B cell (primary cell): ENCODE results near the gene CFAP52. TPM values are rescaled to one million over a fixed set of nuclear protein-coding genes. Genes with fewer than 3 reads are reported as not detected.

ENCODE experiments used
- ATAC-seq: fragments of 200-7000 bp; cut with Tn5 transposase; one replicate; pipeline ENCODE4 v1.10.0; 2021; ENCODE audit warnings: low read depth, mild to moderate bottlenecking, moderate number of reproducible peaks, moderate library complexity
- CTCF ChIA-PET: fragments of 350-600 bp; sonication (Branson Sonifier 250); formaldehyde crosslinking; loops from one replicate; lab custom pipeline; 2021; ENCODE audit warnings: antibody characterized with exemption, inconsistent platforms; lab: Charles Lee
- POLR2A ChIA-PET: fragments of 350-600 bp; sonication (Branson Sonifier 250); formaldehyde crosslinking; loops from one replicate; lab custom pipeline; 2021; ENCODE audit warnings: antibody characterized with exemption; lab: Charles Lee
- DNase-seq: peaks from one replicate; pipeline ENCODE4 v3.0.0; 2013
- H2AFZ ChIP-seq: 2 replicates; pipeline ENCODE4 v1.6.1; 2012; ENCODE audit warnings: mild to moderate bottlenecking, low read depth, low read length; ENCODE audit not compliant: insufficient read depth, poor library complexity, severe bottlenecking
- H3K27ac ChIP-seq, 2 donors: 1 replicate in 1 of 2; 2 replicates in 1 of 2; pipeline ENCODE4 v1.5.1; 2012 to 2013; ENCODE audit warnings: low read length in 2 of 2, mild to moderate bottlenecking in 2 of 2, moderate library complexity in 1 of 2
- H3K27me3 ChIP-seq, 4 experiments: fragments of 200-600 bp in 1 of 4; sonication (generic) in 1 of 4; replicated peaks in 1 of 4; 1 replicate in 2 of 4; 2 replicates in 2 of 4; pipeline versions ENCODE4 v1.6.1 to v1.7.0; 2013 to 2016; ENCODE audit warnings: low read length in 3 of 4, mild to moderate bottlenecking in 2 of 4, mixed read lengths in 1 of 4, moderate library complexity in 1 of 4; ENCODE audit not compliant: insufficient read depth in 4 of 4, control insufficient read depth in 3 of 4; ENCODE audit errors: control extremely low read depth in 1 of 4
- H3K36me3 ChIP-seq, 2 experiments: replicated peaks in 1 of 2; 1 replicate in 1 of 2; 2 replicates in 1 of 2; pipeline versions ENCODE4 v1.6.1 to v1.7.1; 2013; ENCODE audit warnings: low read length in 1 of 2; ENCODE audit not compliant: insufficient read depth in 2 of 2, control insufficient read depth in 1 of 2; ENCODE audit errors: control extremely low read depth in 1 of 2, extremely low read depth in 1 of 2
- H3K4me1 ChIP-seq, 2 donors: fragments of 200-600 bp in 1 of 2; sonication (generic) in 1 of 2; 1 replicate in 1 of 2; 2 replicates in 1 of 2; pipeline versions ENCODE4 v1.5.1 to v1.6.1; 2013 to 2017; ENCODE audit warnings: low read length in 2 of 2; ENCODE audit not compliant: control insufficient read depth in 2 of 2, insufficient read depth in 2 of 2
- H3K4me2 ChIP-seq: replicated peaks from 2 replicates; pipeline ENCODE3; 2012; ENCODE audit warnings: mild to moderate bottlenecking, low read depth, low read length; ENCODE audit not compliant: poor library complexity, severe bottlenecking
- H3K4me3 ChIP-seq, 5 experiments: fragments of 200-600 bp in 1 of 5; sonication (generic) in 1 of 5; 1 replicate in 3 of 5; 2 replicates in 2 of 5; pipeline versions ENCODE4 v1.5.1 to v1.7.0; 2011 to 2016; ENCODE audit warnings: low read length in 4 of 5, mild to moderate bottlenecking in 4 of 5, low read depth in 2 of 5, control low read depth in 1 of 5, moderate library complexity in 1 of 5; ENCODE audit not compliant: insufficient read depth in 1 of 5; ENCODE audit errors: control extremely low read depth in 1 of 5, extremely low read depth in 1 of 5
- H3K79me2 ChIP-seq: fragments of 200-600 bp; sonication (generic); one replicate; pipeline ENCODE4 v1.6.0; 2016; ENCODE audit warnings: low read length; ENCODE audit not compliant: control insufficient read depth, insufficient read depth
- H3K9ac ChIP-seq: fragments of 200-600 bp; sonication (generic); 2 replicates; pipeline ENCODE4 v1.6.1; 2017; ENCODE audit warnings: mild to moderate bottlenecking, low read length, moderate library complexity
- H3K9me3 ChIP-seq, 3 donors: one replicate each; pipeline versions ENCODE4 v1.6.1 to v1.7.1; 2013; ENCODE audit warnings: low read length in 2 of 3; ENCODE audit not compliant: control insufficient read depth in 2 of 3, insufficient read depth in 1 of 3; ENCODE audit errors: control extremely low read depth in 1 of 3
- H4K20me1 ChIP-seq: 2 replicates; pipeline ENCODE4 v1.6.0; 2012; ENCODE audit warnings: mild to moderate bottlenecking, low read length; ENCODE audit not compliant: insufficient read depth, control insufficient read depth, poor library complexity, severe bottlenecking
- H3K27ac Mint-ChIP-seq: one replicate; pipeline ENCODE4 v1.8.0; 2021; ENCODE audit warnings: mixed read lengths
- H3K27me3 Mint-ChIP-seq: one replicate; pipeline ENCODE4 v1.8.0; 2021; ENCODE audit warnings: mixed read lengths
- H3K4me1 Mint-ChIP-seq: one replicate; pipeline ENCODE4 v1.8.0; 2021; ENCODE audit warnings: mixed read lengths
- H3K4me3 Mint-ChIP-seq: one replicate; pipeline ENCODE4 v1.8.0; 2021; ENCODE audit warnings: mixed read lengths
- H3K9me3 Mint-ChIP-seq: one replicate; pipeline ENCODE4 v1.8.0; 2022; ENCODE audit warnings: mixed read lengths; ENCODE audit not compliant: insufficient read depth
- EZH2 ChIP-seq: IDR thresholded peaks from 2 replicates; pipeline ENCODE4 v1.6.1; 2012; ENCODE audit warnings: borderline replicate concordance, low read depth, mild to moderate bottlenecking, moderate library complexity, low read length; ENCODE audit not compliant: insufficient read depth, poor library complexity, severe bottlenecking
- WGBS: methylation state at CpG from one replicate; pipeline ENCODE4 v1.1.5; 2013; ENCODE audit warnings: missing lambda C conversion rate; ENCODE audit not compliant: insufficient coverage; 5-methylcytosine and 5-hydroxymethylcytosine counted together
- intact Hi-C: fragments of 100-400 bp; cut with micrococcal nuclease; formaldehyde crosslinking; loops from one replicate; pipeline ENCODE4 v1.10.0; 2022
- polyA plus RNA-seq: library from polyadenylated mRNA; depleted of rRNA; stranded (reverse); fragments of >200 nt; gene quantifications from 2 replicates; pipeline ENCODE4 v1.2.3, GENCODE V29; 2012
- total RNA-seq, 2 donors: library from RNA; stranded (reverse); fragments of 120-200 nt in 1 of 2; gene quantifications; 1 replicate in 1 of 2; 2 replicates in 1 of 2; pipeline versions ENCODE4 v1.2.3 to v1.2.4, GENCODE V29; 2013 to 2022
- TF ChIP-seq, protein P1 (sequence below): fragments of 200-600 bp; IDR thresholded peaks from one replicate; pipeline ENCODE4 v1.8.0; 2022; ENCODE audit warnings: antibody characterized with exemption, mild to moderate bottlenecking

Gene CFAP52
- total and polyA plus RNA-seq, 2 donors (not counting 1 experiment from before 2014, with no cell fraction given): not detected

GRCh38 chr17:9611557-9611956 lies 35.1 kb downstream of the CFAP52 start:
- TF ChIP-seq, protein P1, sequence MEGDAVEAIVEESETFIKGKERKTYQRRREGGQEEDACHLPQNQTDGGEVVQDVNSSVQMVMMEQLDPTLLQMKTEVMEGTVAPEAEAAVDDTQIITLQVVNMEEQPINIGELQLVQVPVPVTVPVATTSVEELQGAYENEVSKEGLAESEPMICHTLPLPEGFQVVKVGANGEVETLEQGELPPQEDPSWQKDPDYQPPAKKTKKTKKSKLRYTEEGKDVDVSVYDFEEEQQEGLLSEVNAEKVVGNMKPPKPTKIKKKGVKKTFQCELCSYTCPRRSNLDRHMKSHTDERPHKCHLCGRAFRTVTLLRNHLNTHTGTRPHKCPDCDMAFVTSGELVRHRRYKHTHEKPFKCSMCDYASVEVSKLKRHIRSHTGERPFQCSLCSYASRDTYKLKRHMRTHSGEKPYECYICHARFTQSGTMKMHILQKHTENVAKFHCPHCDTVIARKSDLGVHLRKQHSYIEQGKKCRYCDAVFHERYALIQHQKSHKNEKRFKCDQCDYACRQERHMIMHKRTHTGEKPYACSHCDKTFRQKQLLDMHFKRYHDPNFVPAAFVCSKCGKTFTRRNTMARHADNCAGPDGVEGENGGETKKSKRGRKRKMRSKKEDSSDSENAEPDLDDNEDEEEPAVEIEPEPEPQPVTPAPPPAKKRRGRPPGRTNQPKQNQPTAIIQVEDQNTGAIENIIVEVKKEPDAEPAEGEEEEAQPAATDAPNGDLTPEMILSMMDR: no peak
- TF ChIP-seq EZH2: no peak
- peaks cover 9% of the 10 kb centered on the region for H3K27me3 Mint-ChIP-seq
- no peak overlapping the region for H2AFZ ChIP-seq
- no peaks in the 10 kb centered on the region for H3K9me3 Mint-ChIP-seq
- no peak for DNase-seq
- POLR2A ChIA-PET: no interaction called here
- WGBS: no CpG with 5 or more reads among the region's 2 CpGs
- H3K4me3 ChIP-seq: no peak overlapping the region
- peaks cover 0 to 3% (median 0%) of the 10 kb centered on the region in 3 donors for H3K9me3 ChIP-seq
- H3K9ac ChIP-seq: no peak overlapping the region
- intact Hi-C loops: no loop called here
- no peaks in the 10 kb centered on the region for H3K4me1 ChIP-seq
- H3K27ac Mint-ChIP-seq: no peak overlapping the region
- H3K36me3 ChIP-seq: no peaks in the 10 kb centered on the region
- no peak overlapping the region for H3K4me3 Mint-ChIP-seq
- no peak overlapping the region for H3K4me2 ChIP-seq
- no peaks in the 10 kb centered on the region for H4K20me1 ChIP-seq
- ATAC-seq: no peak
- no peak overlapping the region for H3K27ac ChIP-seq
- CTCF ChIA-PET: no interaction called here
- no peaks in the 10 kb centered on the region for H3K79me2 ChIP-seq
- no peaks in the 10 kb centered on the region for H3K27me3 ChIP-seq
- no peaks in the 10 kb centered on the region for H3K4me1 Mint-ChIP-seq

GRCh38 chr17:9612006-9612405 lies 35.6 kb downstream of the CFAP52 start:
- ChIA-PET CTCF (no interaction called here), POLR2A (no interaction called here)
- H3K9me3 Mint-ChIP-seq: no peaks in the 10 kb centered on the region
- Histone ChIP-seq H3K79me2 (no peaks in the 10 kb centered on the region), H3K36me3 (no peaks in the 10 kb centered on the region), H3K4me1 (no peaks in the 10 kb centered on the region), H4K20me1 (no peaks in the 10 kb centered on the region), H2AFZ (no peak overlapping the region), H3K27ac (no peak overlapping the region), H3K9ac (no peak overlapping the region), H3K9me3 (peaks cover 0 to 3% (median 0%) of the 10 kb centered on the region in 3 donors), H3K27me3 (no peaks in the 10 kb centered on the region), H3K4me3 (no peak overlapping the region), H3K4me2 (no peak overlapping the region)
- peaks cover 9% of the 10 kb centered on the region for H3K27me3 Mint-ChIP-seq
- no peak for ATAC-seq
- no peak for DNase-seq
- 67% methylated on average over 7 of the region's 9 CpGs for WGBS
- no peak overlapping the region for H3K4me3 Mint-ChIP-seq
- no peak for TF ChIP-seq EZH2
- TF ChIP-seq, protein P1: no peak
- intact Hi-C loops: no loop called here
- H3K27ac Mint-ChIP-seq: no peak overlapping the region
- no peaks in the 10 kb centered on the region for H3K4me1 Mint-ChIP-seq
